ENCODE data around the gene CPPED1.

CPPED1 gene

DNA sequence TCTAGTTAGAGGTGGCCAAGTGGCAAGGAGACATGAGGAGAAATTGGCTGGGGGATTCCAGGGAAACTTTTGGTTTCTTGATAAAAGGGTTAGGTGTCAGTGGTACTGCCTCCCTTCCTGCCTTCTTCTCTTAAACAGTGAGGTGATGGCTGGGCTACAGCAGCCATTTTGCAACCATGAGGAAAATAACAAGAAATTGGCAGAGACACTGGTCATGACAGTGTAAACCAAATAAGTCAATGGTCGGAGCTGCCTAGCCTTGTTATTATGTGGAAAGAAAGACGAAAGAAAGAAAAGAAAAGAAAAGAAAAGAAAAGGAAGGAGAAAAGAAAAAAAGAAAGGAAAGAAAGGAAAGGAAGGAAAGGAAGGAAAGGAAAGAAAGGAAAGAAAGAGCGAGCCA is 63.9 kb downstream of the CPPED1 start:
- Mint-ChIP-seq H3K27me3 (no peaks in the 10 kb centered on the region), H3K27ac (no peak overlapping the region), H3K36me3 (peaks cover 16% of the 10 kb centered on the region), H3K4me1 (no peaks in the 10 kb centered on the region), H3K4me3 (no peak overlapping the region), H3K9me3 (peaks cover 6% of the 10 kb centered on the region)

DNA sequence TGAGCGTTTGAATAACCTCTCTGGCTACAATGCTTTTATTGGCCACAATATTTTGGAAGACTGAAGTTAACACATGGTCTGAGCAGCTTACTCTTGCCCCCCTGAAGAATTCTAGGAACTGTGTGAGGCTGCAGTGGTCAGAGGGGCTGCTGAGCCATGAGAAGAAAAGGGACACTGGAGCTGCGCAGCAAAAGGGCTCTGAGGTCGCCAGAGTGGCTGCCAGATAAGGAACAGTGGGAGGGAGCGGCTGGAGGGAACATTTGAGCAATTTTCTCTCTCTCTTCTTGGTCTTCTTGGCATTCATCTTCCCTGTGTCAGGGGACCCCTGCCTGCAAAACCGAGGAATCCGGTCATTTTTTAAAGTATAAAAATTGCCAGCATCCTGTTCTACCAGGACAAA is 66.1 kb downstream of the CPPED1 start:
- Mint-ChIP-seq H3K4me1 (no peaks in the 10 kb centered on the region), H3K27me3 (no peaks in the 10 kb centered on the region), H3K4me3 (no peak overlapping the region), H3K9me3 (peaks cover 11% of the 10 kb centered on the region), H3K27ac (no peak overlapping the region), H3K36me3 (peaks cover 22% of the 10 kb centered on the region)

DNA sequence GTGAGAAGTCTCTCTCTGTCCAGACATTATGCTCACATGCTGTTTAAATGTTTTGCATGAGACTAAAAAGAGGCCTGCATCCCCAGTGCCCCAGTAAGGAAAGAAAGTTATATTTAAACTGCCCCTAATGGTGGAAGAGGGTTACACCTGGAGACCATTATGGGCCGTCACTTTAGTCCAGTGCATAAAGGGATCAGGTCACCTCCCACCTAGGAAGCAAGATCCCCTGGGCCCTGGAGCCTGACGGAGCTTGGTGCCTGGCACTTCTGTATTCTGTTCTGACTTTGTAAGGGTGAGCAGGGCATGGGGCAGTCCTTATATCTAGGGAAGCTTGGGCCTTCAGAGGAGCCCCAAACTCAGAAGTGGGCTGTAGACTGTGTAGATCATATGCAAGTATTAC is 67.9 kb downstream of the CPPED1 start:
- Mint-ChIP-seq H3K4me1 (no peaks in the 10 kb centered on the region), H3K36me3 (peaks cover 29% of the 10 kb centered on the region), H3K27me3 (no peaks in the 10 kb centered on the region), H3K27ac (no peak overlapping the region), H3K4me3 (no peak overlapping the region), H3K9me3 (peaks cover 16% of the 10 kb centered on the region)

DNA sequence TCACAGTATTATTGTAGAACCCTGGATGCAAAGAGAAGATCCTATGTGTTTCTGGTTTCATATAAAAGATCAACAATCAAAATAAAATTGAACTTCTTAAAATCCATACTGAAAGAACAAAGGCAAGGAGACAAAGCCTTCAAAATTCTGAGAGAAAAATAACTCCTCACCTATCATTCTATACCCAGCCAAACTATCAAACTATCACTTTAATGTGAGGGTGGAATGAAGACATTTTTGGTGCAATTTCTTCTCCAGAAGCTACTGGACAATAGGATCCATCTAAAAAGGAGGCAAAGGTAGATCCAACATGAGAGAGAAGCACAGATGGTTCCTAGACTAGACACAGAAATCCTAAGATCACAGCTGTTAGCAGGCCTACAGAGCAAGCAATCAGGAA is 71.1 kb downstream of the CPPED1 start:
- H3K9me3 Mint-ChIP-seq, result peaks cover 12% of the 10 kb centered on the region
- H3K4me1 Mint-ChIP-seq, result no peaks in the 10 kb centered on the region
- no peak overlapping the region for H3K27ac Mint-ChIP-seq
- no peak overlapping the region for H3K4me3 Mint-ChIP-seq
- H3K36me3 Mint-ChIP-seq, result peaks cover 23% of the 10 kb centered on the region
- H3K27me3 Mint-ChIP-seq, result no peaks in the 10 kb centered on the region

DNA sequence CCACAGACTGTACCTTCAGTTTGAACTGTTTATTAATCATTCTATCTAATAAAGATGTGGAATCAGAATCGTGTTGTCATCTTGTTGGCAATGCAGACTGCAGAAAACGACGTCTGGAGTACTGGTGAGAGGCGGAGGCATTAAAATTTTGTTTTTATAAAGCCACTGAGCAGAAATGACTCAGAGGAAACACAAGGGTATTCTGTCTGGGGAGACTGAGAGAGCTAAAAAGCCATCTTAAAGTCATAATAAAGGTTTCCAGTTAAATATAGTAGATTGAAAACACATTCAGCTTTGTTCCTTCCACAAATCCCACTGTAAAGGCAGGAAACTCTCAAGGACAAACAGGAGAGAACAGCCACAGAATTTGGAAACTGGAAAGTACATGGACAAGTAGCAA is 74.2 kb downstream of the CPPED1 start:
- no peak overlapping the region for H3K4me3 Mint-ChIP-seq
- H3K36me3 Mint-ChIP-seq, result peaks cover 17% of the 10 kb centered on the region
- H3K4me1 Mint-ChIP-seq, result no peaks in the 10 kb centered on the region
- no peak overlapping the region for H3K27ac Mint-ChIP-seq
- H3K9me3 Mint-ChIP-seq, result peaks cover 8% of the 10 kb centered on the region
- H3K27me3 Mint-ChIP-seq, result no peaks in the 10 kb centered on the region

DNA sequence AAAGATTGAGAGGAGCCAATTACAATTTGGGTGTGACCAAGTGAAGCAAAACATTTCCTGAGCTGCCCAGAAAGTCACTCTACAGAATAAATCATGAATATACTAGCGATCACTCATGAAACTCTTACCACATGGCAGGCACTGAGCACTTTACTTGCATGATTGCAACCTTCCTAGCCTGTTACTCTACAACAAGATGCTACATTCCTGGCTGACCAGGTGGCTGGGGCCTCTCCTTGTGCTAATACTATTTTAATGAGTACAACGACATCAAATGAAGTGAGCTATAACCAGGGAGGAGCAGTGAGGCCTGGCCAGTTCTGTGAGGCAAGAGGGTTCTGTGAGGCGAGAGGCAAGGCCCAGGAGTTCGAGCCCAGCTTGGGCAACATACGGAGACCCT is 75.2 kb downstream of the CPPED1 start:
- Mint-ChIP-seq H3K27ac (no peak overlapping the region), H3K36me3 (peaks cover 15% of the 10 kb centered on the region), H3K27me3 (no peaks in the 10 kb centered on the region)

DNA sequence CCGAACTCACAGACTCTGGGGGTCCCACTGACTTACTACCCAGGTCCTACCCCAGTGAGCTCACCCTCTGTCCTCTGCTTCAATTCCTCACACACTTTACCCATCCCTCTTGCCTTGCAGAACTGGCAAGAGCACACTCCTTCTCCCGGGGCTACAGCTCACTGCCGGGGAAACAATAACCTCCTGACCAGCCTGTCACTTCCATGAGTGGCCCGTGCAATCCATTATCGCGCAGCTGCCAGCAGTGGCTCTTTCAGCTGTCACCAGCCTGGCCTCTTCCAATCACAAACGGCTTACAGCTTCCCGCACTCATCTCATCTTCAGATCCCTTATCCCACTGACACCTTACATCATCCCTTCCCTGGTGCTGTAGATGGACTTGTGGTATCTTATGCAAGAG is 79.5 kb downstream of the CPPED1 start:
- H3K4me3 Mint-ChIP-seq, result no peak overlapping the region
- no peaks in the 10 kb centered on the region for H3K36me3 Mint-ChIP-seq
- no peaks in the 10 kb centered on the region for H3K9me3 Mint-ChIP-seq
- H3K27me3 Mint-ChIP-seq, result no peaks in the 10 kb centered on the region
- H3K4me1 Mint-ChIP-seq, result no peaks in the 10 kb centered on the region
- H3K27ac Mint-ChIP-seq, result no peak overlapping the region

More for the DNA sequence above, 75.2 kb downstream of the CPPED1 start:
- Mint-ChIP-seq H3K9me3 (peaks cover 8% of the 10 kb centered on the region), H3K4me1 (no peaks in the 10 kb centered on the region), H3K4me3 (no peak overlapping the region)

DNA sequence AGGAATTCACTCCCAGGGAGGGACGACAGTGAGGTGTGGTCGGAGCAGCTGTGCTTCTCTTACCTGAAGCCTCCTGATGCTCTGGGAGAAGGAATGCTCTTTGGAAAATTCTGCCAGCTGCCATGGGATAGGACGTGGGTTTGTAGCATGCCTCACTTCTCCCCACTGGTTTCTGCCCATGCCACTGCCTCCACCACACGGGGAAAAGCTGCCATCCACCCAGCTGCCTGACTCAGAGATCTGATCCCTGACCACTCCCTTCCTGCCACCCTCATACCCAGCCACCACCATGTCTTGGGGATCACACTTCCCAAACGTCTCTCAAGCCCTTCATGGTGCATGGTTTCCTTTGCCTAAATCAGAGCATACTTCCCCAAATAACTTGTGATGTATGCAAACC is 80.0 kb downstream of the CPPED1 start:
- Mint-ChIP-seq H3K27ac (no peak overlapping the region), H3K36me3 (no peaks in the 10 kb centered on the region), H3K9me3 (no peaks in the 10 kb centered on the region)

DNA sequence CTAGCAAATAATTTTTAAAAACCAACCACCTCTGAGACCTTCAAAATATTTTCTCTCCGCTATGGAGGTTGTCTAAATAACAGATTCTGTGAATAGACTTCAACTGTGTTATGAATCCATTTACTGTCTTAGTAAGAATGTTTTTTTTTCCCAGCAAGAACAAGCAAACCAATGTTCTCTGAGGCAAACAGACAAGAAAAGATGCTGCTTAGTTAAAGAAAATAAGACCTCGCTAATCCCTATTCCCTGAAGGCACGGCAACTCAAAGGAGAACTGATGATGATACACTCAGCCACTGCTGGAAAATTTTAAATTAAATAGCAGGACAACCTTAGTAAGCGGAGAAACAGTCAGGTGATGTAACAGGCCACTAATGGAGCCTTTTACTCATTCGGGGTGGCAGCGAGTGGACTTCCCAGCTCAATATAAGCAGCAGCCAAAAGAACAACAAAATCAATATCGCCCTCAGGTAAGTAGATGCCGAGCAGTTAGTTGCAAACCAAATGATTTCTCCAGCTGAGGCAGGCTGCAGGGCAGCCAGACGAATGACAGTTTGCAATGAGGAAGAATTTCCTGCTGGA is 81.8 kb downstream of the CPPED1 start:
- Mint-ChIP-seq H3K4me3 (no peak overlapping the region), H3K9me3 (no peaks in the 10 kb centered on the region), H3K27ac (no peak overlapping the region), H3K4me1 (no peaks in the 10 kb centered on the region), H3K36me3 (no peaks in the 10 kb centered on the region), H3K27me3 (no peaks in the 10 kb centered on the region)

More for the DNA sequence above, 80.0 kb downstream of the CPPED1 start:
- Mint-ChIP-seq H3K4me3 (no peak overlapping the region), H3K4me1 (no peaks in the 10 kb centered on the region), H3K27me3 (no peaks in the 10 kb centered on the region)

DNA sequence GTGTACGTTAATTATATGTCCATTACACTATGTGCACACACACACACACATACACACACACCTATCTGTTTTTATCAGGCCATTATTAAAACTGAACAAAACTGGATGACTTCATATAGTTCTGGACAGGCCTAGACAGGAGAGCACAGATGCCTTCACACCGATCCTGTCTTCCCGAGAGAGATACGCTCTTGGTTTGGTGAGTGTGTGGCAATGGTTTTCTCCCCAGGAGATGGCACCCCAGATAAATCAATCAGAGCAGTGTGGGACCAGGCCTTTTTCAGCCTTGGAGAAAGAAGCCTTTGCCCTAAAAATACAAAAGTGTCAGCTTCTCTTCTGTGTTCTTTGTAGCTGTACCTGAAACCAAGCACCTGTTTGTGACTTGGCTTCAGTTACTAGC is 83.7 kb downstream of the CPPED1 start:
- no peaks in the 10 kb centered on the region for H3K4me1 Mint-ChIP-seq
- peaks cover under 1% of the 10 kb centered on the region for H3K9me3 Mint-ChIP-seq
- no peak overlapping the region for H3K4me3 Mint-ChIP-seq
- H3K27ac Mint-ChIP-seq, result no peak overlapping the region
- H3K36me3 Mint-ChIP-seq, result peaks cover 2% of the 10 kb centered on the region
- no peaks in the 10 kb centered on the region for H3K27me3 Mint-ChIP-seq

DNA sequence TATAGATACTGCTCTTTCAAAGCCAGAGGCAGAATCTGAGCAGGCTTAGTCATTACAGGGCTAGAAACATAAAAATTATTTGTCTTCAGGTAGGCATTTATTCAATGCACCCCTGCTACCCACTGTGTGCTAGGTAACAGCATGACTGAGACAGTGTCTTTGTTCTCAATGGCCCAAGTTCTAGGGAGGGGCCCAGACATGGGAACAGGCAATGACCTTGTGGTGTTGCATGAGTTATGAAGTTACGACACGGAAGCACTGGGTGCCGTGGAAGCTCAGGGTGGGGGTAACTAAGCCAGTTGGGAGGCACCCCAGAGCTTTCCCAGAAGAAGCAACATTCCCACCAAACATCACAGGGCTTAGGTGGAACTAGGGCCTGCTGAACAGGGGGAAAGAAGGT is 87.0 kb downstream of the CPPED1 start:
- H3K4me3 Mint-ChIP-seq, result no peak overlapping the region
- H3K27me3 Mint-ChIP-seq, result no peaks in the 10 kb centered on the region
- no peak overlapping the region for H3K27ac Mint-ChIP-seq
- peaks cover 7% of the 10 kb centered on the region for H3K36me3 Mint-ChIP-seq
- H3K4me1 Mint-ChIP-seq, result no peaks in the 10 kb centered on the region
- peaks cover 13% of the 10 kb centered on the region for H3K9me3 Mint-ChIP-seq

DNA sequence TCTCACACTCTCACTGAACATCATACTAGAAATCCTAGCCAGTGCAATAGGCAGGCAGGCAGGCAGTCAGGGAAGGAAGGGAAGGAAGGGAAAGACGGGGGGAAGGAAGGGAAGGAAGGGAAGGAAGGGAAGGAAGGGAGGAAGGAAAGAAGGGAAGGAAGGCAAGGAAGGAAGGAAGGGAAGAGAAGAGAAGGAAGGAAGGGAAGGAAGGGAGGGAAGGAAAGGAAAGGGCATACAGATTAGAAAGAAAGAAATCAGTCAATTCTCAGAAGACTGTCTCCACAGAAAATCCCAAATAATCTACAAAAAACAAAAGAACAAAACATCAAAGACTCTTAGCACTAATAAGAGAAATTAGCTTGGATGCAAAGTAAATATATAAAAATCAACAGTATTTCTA is 93.9 kb downstream of the CPPED1 start:
- no peaks in the 10 kb centered on the region for H3K27me3 Mint-ChIP-seq
- H3K27ac Mint-ChIP-seq, result no peak overlapping the region
- peaks cover 5% of the 10 kb centered on the region for H3K36me3 Mint-ChIP-seq
- peaks cover 10% of the 10 kb centered on the region for H3K9me3 Mint-ChIP-seq
- H3K4me1 Mint-ChIP-seq, result no peaks in the 10 kb centered on the region
- H3K4me3 Mint-ChIP-seq, result no peak overlapping the region

DNA sequence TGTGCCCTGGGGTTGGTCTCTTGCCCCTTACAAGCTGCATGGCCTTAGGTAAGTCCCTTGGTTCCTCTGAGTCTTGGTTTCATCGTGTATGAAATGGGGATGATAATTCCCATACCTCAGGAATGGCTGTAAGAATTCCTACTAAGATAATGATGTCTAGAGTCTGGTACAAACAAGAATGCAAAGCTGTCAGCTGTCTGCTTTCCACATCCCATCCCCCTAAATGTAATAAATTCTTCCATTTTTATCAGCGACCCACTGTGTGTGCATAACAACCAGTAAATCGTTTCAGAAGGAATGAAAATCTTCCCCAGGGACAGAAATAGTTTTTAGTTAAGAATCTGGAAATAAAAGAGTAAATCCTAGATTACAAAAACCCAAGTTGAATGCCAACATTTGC is 95.4 kb downstream of the CPPED1 start:
- H3K27ac Mint-ChIP-seq, result no peak overlapping the region

DNA sequence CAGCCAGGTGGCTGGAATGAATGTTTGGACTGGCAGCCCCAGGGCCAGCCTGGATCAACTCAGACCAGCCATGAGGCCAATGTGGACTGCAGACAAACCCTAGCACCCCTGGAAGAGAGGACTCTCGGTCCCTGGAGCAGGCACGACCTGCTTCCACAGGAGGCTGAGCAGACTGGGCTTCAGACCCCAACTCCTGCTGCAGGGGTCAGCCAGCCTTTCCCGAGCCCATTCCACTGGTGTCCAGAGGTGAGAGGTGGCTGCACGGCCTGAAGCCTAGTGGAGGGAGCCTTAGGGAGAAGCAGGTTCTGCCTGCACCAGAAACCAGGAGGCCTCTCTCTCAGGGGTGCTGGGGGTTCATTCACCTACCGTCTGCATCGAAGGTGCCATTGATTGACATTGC is 97.1 kb downstream of the CPPED1 start:
- no peak overlapping the region for H3K27ac Mint-ChIP-seq
- no peaks in the 10 kb centered on the region for H3K4me1 Mint-ChIP-seq
- H3K9me3 Mint-ChIP-seq, result no peaks in the 10 kb centered on the region
- no peaks in the 10 kb centered on the region for H3K27me3 Mint-ChIP-seq
- H3K36me3 Mint-ChIP-seq, result peaks cover 2% of the 10 kb centered on the region
- H3K4me3 Mint-ChIP-seq, result no peak overlapping the region

More for the DNA sequence above, 95.4 kb downstream of the CPPED1 start:
- no peak overlapping the region for H3K4me3 Mint-ChIP-seq
- H3K27me3 Mint-ChIP-seq, result no peaks in the 10 kb centered on the region
- H3K36me3 Mint-ChIP-seq, result peaks cover 2% of the 10 kb centered on the region
- H3K9me3 Mint-ChIP-seq, result no peaks in the 10 kb centered on the region
- no peaks in the 10 kb centered on the region for H3K4me1 Mint-ChIP-seq

DNA sequence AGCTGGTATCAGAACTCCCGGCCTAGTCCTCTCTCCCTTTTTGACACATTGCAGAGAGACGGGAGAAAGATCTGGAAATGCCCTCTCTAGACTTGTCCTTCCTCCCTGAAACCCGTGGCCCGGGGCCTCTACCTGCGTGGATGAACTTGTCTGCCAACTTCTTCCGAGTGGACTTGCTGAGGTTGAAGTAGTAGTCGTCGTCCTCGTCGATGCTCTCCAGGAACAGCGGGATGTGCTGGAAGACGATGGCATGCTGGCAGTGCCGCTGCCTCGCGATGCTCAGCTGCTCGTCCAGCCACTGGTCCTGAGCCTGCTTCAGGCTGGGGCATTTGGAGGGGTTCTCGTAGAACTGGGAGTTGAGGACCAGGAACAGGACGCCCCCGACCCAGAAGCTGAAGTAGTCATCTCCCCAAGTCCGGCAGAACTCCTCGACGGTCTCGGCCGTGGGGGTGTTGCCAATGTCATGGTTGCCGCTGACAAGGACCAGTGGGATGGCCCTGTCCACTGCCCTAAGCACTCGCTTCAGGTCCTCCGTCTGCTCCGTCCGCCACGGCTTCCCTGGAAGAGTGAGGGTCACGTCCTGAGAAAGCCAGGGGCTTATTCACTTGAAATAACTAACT is 99.1 kb downstream of the CPPED1 start:
- H3K27ac Mint-ChIP-seq, result no peak overlapping the region
- H3K27me3 Mint-ChIP-seq, result no peaks in the 10 kb centered on the region
- H3K9me3 Mint-ChIP-seq, result no peaks in the 10 kb centered on the region
- H3K36me3 Mint-ChIP-seq, result peaks cover 3% of the 10 kb centered on the region
- no peak overlapping the region for H3K4me3 Mint-ChIP-seq
- no peaks in the 10 kb centered on the region for H3K4me1 Mint-ChIP-seq

DNA sequence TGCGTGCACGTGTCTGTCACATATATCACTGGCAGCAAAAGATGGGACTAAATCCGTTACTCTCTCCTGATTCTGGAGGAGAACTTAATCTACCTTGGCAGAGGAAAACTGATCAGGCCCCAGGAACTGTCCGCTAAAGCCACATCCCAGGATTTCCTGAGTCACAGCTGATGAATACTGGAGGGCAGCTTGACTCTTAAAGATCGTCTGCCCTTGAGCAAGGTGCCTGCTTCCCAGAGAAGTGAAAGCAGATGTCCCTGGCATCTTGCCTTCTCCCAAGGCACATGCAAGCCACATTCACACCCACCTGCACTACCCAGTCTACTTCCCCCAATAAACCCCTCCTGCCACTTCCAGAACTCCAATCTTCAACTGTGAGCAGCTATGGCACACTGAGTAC is 99.8 kb downstream of the CPPED1 start:
- H3K9me3 Mint-ChIP-seq, result no peaks in the 10 kb centered on the region
- no peaks in the 10 kb centered on the region for H3K4me1 Mint-ChIP-seq
- no peak overlapping the region for H3K27ac Mint-ChIP-seq
- H3K27me3 Mint-ChIP-seq, result no peaks in the 10 kb centered on the region
- H3K4me3 Mint-ChIP-seq, result no peak overlapping the region
- H3K36me3 Mint-ChIP-seq, result peaks cover 3% of the 10 kb centered on the region

DNA sequence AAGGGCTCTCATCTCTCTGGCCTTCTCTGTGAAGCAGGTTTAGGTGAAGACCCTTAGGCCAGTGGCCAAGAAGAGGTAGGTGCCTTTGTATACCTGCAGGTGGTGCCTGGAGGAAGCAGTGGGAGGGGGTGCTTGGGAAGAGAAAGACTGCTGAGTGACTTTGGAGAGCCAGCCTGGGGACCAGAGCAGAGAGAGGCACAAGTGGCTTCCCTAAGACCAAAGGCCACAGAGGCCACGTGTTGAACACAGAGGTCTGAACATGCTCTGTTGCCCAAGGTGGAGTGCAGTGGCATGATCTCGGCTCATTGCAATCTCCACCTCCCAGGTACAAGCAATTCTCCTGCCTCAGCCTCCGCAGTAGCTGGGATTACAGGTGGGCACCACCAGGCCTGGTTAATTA is 103.5 kb downstream of the CPPED1 start:
- H3K4me1 Mint-ChIP-seq, result no peaks in the 10 kb centered on the region
- H3K4me3 Mint-ChIP-seq, result no peak overlapping the region

More for the DNA sequence above, 103.5 kb downstream of the CPPED1 start:
- Mint-ChIP-seq H3K9me3 (no peaks in the 10 kb centered on the region), H3K36me3 (peaks cover 10% of the 10 kb centered on the region), H3K27me3 (no peaks in the 10 kb centered on the region), H3K27ac (no peak overlapping the region)

Measured in activated naive CD4-positive, alpha-beta T cell treated with anti-CD3 and anti-CD28 coated beads, Interleukin-2, amount 50 U/mL, for 24 hours (primary cell).